ENCODE results near the gene DTL. TPM values are rescaled to one million over a fixed set of nuclear protein-coding genes. Genes with fewer than 3 reads are reported as not detected.

DTL gene
- polyA plus RNA-seq, 1 of the 3 experiments (the other 2 are of a cell fraction): 9.3 TPM

- POLR2A ChIA-PET: no interaction called here
- H3K27me3 ChIP-seq (ENCODE audit: insufficient read depth): no peaks in the 10 kb centered on the region
- no peak overlapping the region for H3K27ac ChIP-seq (ENCODE audit: low read depth in 2 of 2, low read length in 1 of 2)
- no peaks in the 10 kb centered on the region for H3K79me2 ChIP-seq (ENCODE audit: insufficient read depth)
- no peaks in the 10 kb centered on the region for H3K4me1 ChIP-seq (ENCODE audit: control insufficient read depth in 1 of 2, insufficient read depth in 2 of 2, low read depth in 1 of 2, low read length in 1 of 2)
- H3K9ac ChIP-seq: no peak overlapping the region
- no peaks in the 10 kb centered on the region for H4K20me1 ChIP-seq (ENCODE audit: insufficient read depth)
- no peaks in the 10 kb centered on the region for H3K9me3 ChIP-seq
- no peak for DNase-seq
- WGBS (ENCODE audit: low lambda C conversion rate): 90% methylated on average over 2 of the region's 2 CpGs
- H3K4me2 ChIP-seq: no peak overlapping the region
- CTCF ChIA-PET: no interaction called here
- H3F3A ChIP-seq (replicated peaks; ENCODE audit: insufficient read depth): no peaks in the 10 kb centered on the region
- H3K4me3 ChIP-seq (ENCODE audit: low read depth in 2 of 2, low read length in 1 of 2): no peak overlapping the region
- H3K9me2 ChIP-seq: no peaks in the 10 kb centered on the region
- no peak for TF ChIP-seq RCOR1 (IDR thresholded peaks at IDR 0.05; ENCODE audit: low read length)
- no peak for TF ChIP-seq MAX (IDR thresholded peaks at IDR 0.05; ENCODE audit: low read depth)
- TF ChIP-seq USF2 (IDR thresholded peaks at IDR 0.05; ENCODE audit: borderline replicate concordance, low read depth, low read length): no peak
- TF ChIP-seq GATA2 (CRISPR knock-in tag; IDR thresholded peaks at IDR 0.05): no peak
- no peak for TF ChIP-seq FOXJ3 (CRISPR knock-in tag; IDR thresholded peaks at IDR 0.05)
- TF ChIP-seq FOSL2 (IDR thresholded peaks at IDR 0.05; ENCODE audit: borderline replicate concordance, low read depth): no peak
- TF ChIP-seq NRF1 (IDR thresholded peaks at IDR 0.05; ENCODE audit: low read depth, low read length): no peak
- no peak for TF ChIP-seq EZH2phosphoT487 (IDR thresholded peaks at IDR 0.05; ENCODE audit: borderline replicate concordance, low read depth)
- TF ChIP-seq ELF1 (IDR thresholded peaks at IDR 0.05): no peak
- no peak overlapping the region for H2AFZ ChIP-seq (ENCODE audit: low read depth)
- H3K36me3 ChIP-seq (replicated peaks in 1 of 2; ENCODE audit: control insufficient read depth in 1 of 2, insufficient read depth in 2 of 2, low read length in 1 of 2): no peaks in the 10 kb centered on the region
These were observed 107.5 kb downstream of the DTL start for GRCh38 chr1:212142883-212143530.

GRCh38 chr1:212147581-212148033, 112.1 kb downstream of the DTL start:
- Histone ChIP-seq H3K27me3 (ENCODE audit: insufficient read depth) (no peaks in the 10 kb centered on the region), H3K9me2 (no peaks in the 10 kb centered on the region), H3K4me1 (ENCODE audit: control insufficient read depth in 1 of 2, insufficient read depth in 2 of 2, low read depth in 1 of 2, low read length in 1 of 2) (no peaks in the 10 kb centered on the region), H3K9me3 (no peaks in the 10 kb centered on the region), H4K20me1 (ENCODE audit: insufficient read depth) (no peaks in the 10 kb centered on the region), H3K4me2 (no peak overlapping the region), H3K27ac (ENCODE audit: low read depth in 2 of 2, low read length in 1 of 2) (no peak overlapping the region), H2AFZ (ENCODE audit: low read depth) (no peak overlapping the region), H3F3A (replicated peaks; ENCODE audit: insufficient read depth) (no peaks in the 10 kb centered on the region), H3K79me2 (ENCODE audit: insufficient read depth) (no peaks in the 10 kb centered on the region), H3K36me3 (replicated peaks in 1 of 2; ENCODE audit: control insufficient read depth in 1 of 2, insufficient read depth in 2 of 2, low read length in 1 of 2) (no peaks in the 10 kb centered on the region), H3K4me3 (ENCODE audit: low read depth in 2 of 2, low read length in 1 of 2) (no peak overlapping the region), H3K9ac (no peak overlapping the region)
- ChIA-PET CTCF (no interaction called here), POLR2A (no interaction called here)
- 98% methylated on average over 6 of the region's 7 CpGs for WGBS (ENCODE audit: low lambda C conversion rate)
- no peak for DNase-seq
- TF ChIP-seq ZBTB33 (IDR thresholded peaks at IDR 0.05; ENCODE audit: borderline replicate concordance, low read depth) (no peak), IRF3 (IDR thresholded peaks at IDR 0.05; ENCODE audit: low read depth, low read length) (no peak), TAF1 (IDR thresholded peaks at IDR 0.05; ENCODE audit: borderline replicate concordance, low read depth, low read length) (no peak), PBX3 (IDR thresholded peaks at IDR 0.05) (no peak), NFIC (IDR thresholded peaks at IDR 0.05; ENCODE audit: borderline replicate concordance) (no peak), RAD21 (IDR thresholded peaks at IDR 0.05; ENCODE audit: low read length) (no peak), EP300 (IDR thresholded peaks at IDR 0.05; ENCODE audit: borderline replicate concordance in 1 of 2, low read depth in 1 of 2, low read length in 1 of 2) (no peak), POLR2AphosphoS5 (IDR thresholded peaks at IDR 0.05; ENCODE audit: low read depth, low read length) (no peak), RFX5 (IDR thresholded peaks at IDR 0.05; ENCODE audit: low read length) (no peak)

Data from SK-N-SH (cell line).